ENCODE measurements around the gene KCNH2.
A peak's percentile ranks its signal among the peaks of the same experiment; 100 is the strongest.

The KCNH2 gene

DNA sequence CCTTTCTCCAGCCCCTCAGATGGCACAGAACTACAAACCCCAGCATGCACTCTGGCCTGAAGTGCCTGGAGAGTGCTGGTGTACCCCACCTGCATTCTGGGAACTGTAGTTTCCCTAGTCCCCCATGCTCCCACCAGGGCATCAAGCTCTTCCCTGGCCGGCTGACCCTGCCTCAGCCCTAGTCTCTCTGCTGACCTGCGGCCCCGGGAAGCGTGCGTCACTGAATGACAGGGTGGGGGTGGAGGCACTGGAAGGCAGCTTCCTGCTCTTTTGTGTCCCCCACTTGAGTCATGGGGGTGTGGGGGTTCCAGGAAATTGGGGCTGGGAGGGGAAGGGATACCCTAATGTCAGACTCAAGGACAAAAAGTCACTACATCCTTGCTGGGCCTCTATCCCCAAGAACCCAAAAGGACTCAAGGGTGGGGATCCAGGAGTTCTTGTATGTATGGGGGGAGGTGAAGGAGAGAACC, 14.7 kb upstream of the KCNH2 start:
- DNase-seq = peak; percentile 39

GRCh38 chr7:150992051-150992640, 14.0 kb upstream of the KCNH2 start:
- no peak for DNase-seq

- DNase-seq = no peak
These were observed 12.5 kb upstream of the KCNH2 start, which contains the start of gene NOS3 for GRCh38 chr7:150990416-150991186. Gene NOS3, plus strand, starts transcription at chr7:150991017. Its CDS starts 2,787 bp downstream, at chr7:150993804.

DNA sequence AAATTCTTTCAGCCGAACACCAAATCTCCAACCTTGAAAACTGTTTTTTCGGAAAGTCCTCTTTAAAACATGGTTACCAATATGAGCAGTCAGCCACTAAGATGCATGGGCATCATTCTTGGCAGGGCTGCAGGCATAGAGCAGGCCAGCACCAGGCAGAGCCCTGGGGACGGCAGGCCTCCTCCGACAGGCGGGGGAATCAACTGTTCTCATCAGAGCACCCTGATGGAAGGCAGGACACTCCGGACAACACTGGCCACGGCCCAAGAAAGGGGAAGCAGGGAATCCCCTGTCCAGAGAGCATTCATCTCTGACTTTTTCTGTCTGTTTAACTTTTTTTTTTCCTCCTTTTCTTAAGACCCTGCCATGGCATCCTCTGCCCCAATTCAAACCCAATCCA, 11.3 kb upstream of the KCNH2 start:
- DNase-seq = no peak

GRCh38 chr7:150988230-150989226, 10.4 kb upstream of the KCNH2 start:
- DNase-seq = peak; percentile 75

- no peak for DNase-seq
These were observed 8.4 kb upstream of the KCNH2 start for GRCh38 chr7:150986556-150986955.

DNA sequence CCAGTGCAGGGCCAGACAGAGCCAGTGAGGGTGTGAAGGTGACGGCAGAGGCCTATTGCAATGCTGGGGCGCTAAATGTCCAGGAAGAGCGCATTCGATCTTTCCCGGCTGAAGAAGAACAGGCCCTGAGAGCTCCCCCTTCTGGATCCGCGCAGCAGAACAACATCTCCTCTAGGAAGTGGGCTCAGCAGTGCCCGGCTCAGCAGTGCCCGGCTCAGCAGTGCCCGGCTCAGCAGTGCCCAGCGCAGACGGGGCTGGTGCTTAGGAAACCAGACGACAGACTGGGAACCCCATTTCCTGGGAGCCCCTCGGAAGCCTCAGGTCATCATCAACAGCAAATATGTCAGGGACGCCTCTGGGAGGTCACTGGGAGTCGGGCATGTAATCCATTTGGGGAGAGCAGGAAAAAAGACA, 8.0 kb upstream of the KCNH2 start:
- peak; percentile 64 for DNase-seq

- peak; percentile 49 for DNase-seq
These were observed 5.8 kb upstream of the KCNH2 start for GRCh38 chr7:150983893-150984368.

DNA sequence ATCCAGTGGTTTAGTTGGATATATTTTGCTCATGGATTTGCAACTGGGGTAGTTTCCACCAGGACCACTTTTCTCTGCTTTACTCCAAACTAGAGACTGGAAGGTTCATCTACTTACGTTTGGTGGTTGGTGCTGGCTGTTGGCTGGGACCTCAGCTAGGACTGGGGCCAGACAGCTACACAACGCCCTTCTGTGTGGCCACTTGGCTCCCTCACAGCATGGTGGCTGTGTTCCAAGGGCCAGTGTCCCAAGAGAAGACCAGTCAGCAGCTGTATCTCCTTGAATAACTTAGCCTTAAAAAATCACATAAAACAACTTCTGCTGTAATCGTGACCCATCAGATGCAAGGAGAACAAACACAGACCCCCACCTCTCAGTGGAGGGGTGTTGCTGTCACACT, 4.2 kb upstream of the KCNH2 start:
- DNase-seq = no peak

GRCh38 chr7:150981644-150982043, 3.5 kb upstream of the KCNH2 start:
- no peak for DNase-seq

DNA sequence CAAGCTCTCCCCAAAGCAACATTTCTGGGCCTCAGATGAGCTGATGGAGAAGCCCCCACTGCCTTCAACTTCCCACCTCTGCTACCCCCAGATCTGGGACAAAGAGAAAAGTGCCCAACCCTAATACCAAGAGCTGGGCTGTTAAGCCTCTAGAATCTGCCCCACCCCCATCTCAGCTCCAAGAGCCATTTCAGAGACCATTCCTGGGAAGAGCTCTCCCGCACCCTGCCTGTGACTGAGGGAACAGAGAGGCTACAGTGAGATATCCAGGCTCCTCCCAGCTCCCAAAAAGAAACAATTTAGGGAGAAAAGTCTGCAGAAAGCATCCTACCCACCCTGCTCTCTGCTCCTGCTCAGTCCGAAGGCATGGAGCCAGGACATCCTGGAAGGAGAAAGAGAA, 2.5 kb upstream of the KCNH2 start:
- DNase-seq = no peak

DNA sequence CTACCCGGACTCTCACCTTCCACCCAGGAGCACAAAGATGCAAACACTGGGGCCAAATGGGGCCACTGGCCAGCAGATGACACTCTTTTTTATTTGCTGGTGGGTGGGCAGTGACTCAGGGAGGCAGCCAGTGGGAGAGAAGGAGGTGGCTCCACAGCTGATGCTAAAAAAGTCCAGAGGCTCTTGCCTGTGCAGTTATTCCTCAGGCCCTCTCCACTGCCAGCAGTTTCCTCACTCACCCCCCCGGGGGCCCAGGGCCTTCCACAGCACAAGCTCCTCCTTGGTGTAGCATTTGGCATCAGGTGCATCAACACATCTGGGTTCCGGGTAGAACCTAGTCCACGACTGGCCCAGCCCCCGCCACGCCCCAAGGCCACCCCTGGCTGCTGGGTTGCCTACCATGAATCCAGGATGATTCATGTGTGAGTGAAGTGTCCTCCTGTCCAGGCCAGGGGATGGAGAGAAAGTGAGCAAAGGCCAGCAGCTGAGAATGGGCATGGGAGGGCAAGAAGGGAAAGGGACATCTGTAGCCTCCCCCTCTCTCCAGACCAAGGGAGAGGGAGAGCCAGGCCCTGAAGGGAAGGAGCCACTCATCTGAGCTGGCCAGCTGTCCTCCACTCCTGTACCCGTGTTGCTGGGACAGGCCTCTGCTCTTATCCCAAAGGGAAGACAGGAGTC, 1.7 kb upstream of the KCNH2 start:
- DNase-seq = no peak

DNA sequence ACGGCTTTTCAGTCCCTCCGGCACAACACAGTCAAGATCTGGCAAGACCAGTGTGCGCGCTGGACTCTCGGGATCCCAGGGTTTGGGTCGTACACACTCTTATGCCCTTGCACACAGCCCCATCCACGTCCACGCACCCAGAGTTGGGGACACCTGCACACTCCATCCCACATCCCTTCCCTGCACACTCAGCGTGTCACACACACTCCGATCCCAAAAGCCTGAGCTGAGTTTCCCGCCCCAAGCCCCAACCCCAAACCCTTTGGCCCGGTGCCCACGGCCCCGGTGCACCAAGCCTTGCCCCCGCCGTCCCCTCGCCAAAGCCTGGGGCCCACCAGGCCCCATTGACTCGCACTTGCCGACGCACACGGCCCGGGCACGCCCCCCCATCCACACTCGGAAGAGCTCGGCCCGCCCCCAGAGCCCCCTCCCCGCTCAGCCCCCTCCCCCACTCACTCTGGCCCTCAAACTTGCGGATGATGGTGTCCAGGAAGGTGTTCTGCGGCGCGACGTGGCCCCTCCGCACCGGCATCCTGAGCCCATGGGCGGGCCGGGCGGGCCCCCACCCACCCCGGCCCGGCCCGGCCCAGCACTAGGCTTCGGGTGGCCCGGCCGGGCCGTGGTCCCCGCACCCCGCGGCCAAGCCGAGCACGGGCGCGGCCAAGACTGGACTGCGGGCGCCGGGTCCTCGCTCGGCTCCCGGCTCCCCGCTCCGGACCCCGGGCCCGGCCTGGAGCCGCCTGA, 567 bp downstream of the KCNH2 start:
- no peak for DNase-seq

DNA sequence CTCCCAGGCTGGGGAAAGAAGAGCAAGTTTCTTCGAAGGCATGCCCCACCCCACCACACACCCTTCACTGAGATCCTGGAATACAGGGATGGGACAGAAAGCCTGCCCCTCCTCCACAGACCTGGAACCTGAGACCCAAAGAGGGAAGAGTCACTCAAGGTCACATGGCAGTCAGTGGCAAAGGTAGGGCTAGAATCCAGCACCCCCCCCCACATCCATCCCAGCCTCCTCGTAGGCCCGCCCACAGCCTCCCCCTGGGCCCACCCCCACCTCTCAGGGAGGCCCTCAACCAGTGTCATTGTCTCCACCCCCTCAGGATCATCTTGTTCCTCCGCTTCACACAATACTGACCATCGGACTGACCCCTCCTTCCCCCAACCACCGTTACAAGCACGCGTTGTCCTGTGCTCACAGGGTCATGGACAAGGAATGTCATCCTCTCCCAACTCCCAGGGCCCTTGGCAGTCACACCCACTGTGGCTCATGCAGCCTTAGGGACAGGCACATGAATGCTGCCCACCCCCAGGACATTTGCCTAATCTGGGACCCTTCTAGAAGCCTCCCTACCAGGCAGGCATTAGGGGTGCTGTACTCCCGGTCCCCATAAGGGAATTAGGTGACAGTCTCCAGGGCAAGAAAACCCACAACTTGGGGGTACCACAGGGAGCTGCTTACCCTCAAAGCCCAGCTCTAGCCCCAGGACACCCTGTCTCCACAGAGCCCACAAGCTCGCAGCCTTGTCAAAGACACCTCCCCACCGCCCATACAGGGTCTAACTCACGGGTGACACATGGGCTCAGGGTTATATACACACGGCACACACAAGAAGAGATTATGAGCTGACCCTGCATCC, 1.4 kb downstream of the KCNH2 start:
- no peak for DNase-seq

GRCh38 chr7:150975536-150976319, 2.4 kb downstream of the KCNH2 start:
- no peak for DNase-seq

GRCh38 chr7:150974468-150975391, 3.4 kb downstream of the KCNH2 start:
- DNase-seq = peak; percentile 84

DNA sequence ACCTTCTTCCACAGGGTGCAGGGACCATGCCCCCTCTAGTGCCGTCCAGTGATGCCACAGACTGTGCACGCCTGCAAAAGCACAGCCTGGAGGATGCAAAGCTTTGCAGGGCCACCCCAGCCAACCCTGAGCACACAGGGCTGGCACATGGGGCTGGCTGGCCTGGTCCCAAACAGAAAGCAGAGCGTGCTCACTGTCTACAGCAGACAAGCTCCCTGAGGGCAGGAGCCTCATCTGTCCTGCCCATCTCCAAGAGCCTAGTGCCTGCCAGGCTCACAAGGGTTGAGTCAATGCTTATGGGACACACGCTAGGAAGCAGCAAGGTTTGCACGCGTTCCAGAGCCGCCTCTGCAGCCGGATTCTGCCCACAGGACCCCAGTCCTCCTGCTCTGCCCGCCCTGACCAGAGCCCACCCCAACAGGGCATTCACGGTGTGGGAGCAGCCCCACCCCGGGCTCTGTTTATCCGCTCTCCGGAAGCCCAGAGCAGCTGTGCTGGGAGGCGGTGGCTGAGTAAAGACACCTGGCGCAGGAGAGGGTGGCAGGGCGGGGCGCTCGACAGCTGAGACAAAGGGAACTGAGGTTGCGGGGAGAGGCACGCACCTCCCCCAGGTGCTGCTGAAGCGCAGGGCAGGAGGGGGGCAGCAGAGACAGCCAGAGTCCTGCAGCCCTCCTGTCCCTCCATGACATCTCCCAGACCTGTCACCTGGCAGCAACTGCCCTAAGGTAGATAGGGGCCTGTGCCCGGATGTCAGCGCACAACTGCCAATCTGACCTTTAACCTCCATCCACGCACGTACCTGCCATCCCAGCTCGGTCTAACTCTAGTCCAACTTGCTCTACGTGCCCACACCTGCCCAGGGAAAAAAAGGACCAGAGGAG, 4.3 kb downstream of the KCNH2 start:
- no peak for DNase-seq

GRCh38 chr7:150972741-150973140, 5.4 kb downstream of the KCNH2 start:
- no peak for DNase-seq
